CD4-positive, alpha-beta T cell treated with Interleukin-10 for 1 hour (primary cell): ENCODE results near the gene EIF4G3.
"Not testable (repeated sequence)": the region's sequence is repeated elsewhere in the genome, so short reads cannot be mapped to it uniquely, and the experiment has no call there.

ENCODE experiments used
- DNase-seq: peaks from one replicate; pipeline ENCODE4 v3.0.0-alpha.2; 2020

EIF4G3 gene

DNA sequence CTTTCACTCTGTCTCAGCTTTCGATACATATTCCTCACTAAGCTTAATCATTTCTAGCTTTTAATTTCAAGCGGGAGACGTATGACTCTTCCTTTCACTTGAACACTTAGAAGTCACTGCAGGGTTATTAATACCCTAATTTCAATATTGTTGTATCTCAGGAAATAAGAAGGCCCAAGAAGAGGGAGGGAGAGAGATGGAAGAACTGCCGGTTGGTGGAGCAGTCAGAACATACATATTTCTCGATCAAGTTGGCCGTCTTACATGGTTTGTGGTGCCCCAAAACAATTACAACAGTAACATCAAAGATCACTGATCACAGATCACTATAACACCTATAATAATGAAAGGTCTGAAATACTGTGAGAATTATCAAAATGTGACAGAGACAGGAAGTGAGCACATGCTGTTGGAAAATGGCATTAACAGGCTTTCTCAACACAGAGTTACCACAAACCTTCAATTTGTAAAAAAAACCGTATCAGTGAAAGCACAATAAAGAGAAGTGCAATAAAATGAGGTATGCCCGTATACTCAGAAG, 244.2 kb downstream of the EIF4G3 start:
- DNase-seq: peak; percentile 20

DNA sequence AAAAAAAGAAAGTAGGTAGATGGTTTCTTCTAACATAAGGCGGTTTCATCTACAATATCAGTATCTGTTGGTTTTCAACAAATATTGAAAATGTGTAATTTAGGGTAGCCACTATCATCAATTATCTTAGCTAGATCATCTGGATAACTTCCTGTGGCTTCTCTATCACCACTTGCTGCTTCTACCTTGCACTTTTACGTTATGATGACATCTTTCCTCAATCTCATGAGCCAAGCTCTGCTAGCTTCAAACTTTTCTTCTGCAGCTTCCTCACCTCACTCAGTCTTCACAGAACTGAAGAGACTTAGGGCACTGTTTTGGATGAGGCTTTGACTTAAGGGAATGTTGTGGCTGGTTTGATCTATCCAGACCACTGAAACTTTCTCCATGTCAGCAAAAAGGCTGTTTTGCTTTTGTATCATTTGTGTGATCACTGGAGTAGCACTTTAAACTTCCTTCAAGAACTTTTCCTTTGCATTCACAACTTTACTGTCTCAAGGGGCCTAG, 244.7 kb downstream of the EIF4G3 start:
- DNase-seq: peak; percentile 0

DNA sequence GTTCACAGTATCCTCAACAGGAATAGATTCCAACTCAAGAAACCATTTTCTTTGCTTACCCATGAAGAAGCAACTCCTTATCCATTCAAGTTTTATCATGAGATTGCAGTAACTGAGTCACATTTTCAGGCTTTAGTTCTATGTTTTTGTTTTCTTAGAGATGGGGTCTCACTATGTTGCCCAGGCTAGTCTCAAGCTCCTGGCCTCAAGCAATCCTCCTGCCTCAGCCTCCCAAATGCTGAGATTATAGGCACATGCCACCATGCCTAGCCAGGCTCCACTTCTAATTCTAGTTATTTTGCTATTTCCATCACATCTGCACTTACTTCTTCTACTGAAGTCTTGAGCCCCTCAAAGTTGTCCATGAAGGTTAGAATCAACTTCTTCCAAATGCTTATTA, 246.3 kb downstream of the EIF4G3 start:
- DNase-seq: no peak

DNA sequence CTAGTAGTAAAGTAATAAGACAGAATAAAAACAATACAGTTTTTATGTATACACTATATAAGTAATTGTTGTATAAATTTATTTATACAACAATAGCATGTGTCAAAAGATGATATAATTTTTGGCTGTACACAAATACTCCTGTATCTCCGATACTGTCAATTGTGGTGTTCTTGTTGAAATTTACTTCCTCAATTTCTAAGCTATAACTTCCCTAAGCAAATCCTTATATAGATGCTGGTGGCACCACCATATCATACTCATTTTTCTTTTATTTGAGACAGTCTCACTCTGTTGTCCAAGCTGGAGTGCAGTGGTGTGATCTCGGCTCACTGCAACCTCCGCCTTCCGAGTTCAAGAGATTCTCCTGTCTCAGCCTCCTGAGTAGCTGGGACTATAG, 248.6 kb downstream of the EIF4G3 start:
- DNase-seq: no peak

DNA sequence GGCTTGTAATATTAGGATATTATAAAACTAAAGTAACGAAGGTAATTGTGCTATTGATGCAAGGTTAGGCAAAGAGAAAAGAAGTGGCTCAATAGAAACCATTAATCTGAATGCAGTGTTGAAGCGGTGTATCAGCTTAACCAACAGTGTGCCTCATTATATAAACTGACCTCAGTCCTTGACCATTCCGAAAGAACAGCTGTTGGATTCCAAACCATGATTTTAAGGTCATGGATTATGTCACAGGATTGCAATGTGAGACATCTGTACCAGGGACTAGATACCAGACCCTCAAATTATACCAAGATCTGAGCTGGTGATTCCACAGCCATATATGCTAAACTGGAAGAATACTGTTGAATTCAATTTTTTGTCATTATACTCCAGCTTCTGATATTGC, 255.4 kb downstream of the EIF4G3 start:
- no peak for DNase-seq

DNA sequence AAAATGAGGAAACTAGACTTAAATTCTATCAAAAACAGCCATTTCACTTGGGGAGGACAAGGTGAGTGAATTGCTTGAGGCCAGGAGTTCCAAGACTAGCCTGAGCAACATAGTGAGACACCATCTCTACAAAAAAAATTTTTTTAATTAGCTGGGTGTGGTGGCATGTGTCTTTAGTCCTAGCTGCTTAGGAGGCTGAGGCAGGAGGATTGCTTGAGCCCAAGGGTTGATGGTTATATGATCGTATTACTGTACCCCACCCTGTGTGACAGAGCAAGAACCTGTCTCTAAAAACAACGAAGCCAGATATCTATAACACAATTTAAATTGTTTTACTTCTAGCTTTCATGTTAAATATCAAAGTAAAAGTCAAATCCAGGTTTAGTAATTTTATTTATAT, 263.5 kb downstream of the EIF4G3 start:
- no peak for DNase-seq

DNA sequence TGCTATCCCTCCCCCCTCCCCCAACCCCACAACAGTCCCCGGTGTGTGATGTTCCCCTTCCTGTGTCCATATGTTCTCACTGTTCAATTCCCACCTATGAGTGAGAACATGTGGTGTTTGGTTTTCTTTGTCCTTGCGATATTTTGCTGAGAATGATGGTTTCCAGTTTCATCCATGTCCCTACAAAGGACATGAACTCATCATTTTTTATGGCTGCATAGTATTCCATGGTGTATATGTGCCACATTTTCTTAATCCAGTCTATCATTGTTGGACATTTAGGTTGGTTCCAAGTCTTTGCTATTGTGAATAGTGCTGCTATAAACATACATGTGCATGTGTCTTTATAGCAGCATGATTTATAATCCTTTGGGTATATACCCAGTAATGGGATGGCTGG, 269.2 kb downstream of the EIF4G3 start:
- not testable (repeated sequence) for DNase-seq

DNA sequence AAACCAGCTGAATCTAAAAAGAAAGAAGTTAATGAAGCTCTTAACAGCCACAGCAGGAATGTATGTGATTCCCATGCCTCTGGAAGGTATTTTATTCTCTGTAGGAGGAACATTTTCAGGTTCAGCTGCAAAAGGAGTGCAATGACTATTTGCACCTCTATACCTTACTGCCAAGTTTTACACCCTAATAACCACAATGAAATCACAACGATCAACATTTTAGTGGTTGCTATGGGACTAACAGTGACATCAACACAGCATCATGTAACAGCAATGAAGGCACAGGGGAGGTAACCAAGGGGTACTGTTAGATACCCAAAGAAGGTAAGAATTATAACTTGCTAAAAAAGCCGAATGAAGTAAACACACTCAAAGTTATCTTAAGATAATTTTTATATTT, 273.3 kb downstream of the EIF4G3 start:
- DNase-seq: peak; percentile 1

DNA sequence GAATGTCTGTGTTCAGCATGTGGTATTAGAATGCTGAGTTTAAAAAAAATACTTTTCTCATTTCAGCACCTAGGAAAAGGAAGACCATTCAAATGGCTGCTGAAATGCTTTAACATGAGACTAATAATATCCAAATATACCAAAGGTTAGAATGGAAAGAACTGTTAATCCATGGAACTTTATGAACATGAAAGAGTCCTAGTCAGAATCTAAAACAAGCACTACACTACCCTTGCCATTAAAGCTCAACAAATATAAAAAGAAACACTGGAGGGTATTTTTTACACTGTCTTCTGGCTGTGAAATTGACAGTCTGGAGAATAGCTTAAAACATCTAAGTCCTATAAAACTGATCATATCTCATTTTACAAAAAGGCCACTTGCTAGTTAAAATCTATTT, 276.6 kb downstream of the EIF4G3 start:
- DNase-seq: no peak

DNA sequence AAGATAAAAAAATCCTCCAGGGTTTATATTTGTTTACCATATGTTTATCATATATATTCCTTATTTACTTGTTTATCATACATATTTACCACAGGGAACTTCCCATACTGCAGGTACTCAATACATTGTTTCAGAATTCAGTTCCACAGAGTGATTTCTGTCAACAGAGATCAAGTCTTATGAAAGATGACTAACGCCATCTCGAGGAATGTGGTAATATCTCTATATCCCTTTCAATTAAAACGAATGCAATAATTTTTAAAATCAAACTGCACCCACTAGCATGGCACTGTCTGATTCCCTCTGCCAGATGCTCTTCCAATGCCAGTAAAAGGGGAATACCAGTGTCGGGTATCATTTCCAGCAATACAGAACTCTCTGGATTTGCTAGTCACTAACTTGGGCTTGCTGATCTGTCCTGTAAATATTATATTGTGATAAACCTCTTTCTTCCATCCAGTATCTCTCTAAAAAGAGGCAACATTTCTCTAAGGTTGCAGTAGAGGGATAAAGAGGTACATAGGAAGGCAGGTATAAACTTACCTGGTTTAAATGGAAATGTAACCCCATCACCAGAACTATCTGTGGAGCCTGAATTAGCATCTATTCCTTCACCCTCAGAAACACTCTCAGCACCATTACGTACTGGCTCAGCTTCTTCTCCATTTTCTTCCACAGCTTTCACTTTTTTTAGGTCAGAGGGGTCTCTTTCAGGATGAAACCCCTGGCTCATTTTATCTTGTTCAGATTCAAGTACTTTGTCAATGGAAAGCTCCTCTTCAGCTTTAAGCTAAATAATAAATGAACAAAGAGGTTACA, 277.3 kb downstream of the EIF4G3 start:
- DNase-seq: no peak

DNA sequence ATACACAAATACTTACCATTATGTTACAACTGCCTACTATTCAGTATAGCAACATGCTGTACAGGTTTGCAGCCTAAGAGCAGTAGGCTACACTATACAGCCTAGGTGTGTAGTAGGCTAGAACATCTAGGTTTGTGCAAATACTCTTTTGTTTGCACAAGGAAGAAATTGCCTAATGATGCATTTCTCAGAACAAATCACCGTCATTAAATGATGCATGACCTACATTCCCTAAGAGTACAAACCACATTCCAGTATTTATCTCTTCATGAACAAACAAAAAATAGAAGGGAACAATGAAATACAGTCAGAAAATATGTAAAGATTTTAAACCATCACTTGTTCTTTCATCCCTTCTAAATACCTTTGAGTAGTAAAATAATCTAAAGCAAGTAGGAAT, 279.9 kb downstream of the EIF4G3 start:
- no peak for DNase-seq

DNA sequence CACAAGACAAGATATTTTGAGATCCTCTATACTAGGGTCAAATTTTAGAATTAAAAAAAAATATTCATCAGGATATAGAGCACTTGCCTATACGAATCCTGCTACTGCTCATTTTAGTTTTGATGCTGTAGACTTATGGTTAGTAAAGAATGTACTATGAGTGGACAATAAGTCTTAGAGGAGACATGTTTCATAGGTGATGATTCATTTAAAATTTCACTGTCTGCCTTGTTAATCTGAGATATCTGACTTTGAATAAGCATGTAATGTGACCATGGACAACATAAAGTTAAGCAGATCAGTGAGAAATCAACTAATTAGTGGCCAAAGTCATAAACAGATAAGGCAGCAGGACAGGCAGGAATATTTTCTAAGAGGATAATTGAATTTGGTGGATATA, 282.8 kb downstream of the EIF4G3 start:
- no peak for DNase-seq

DNA sequence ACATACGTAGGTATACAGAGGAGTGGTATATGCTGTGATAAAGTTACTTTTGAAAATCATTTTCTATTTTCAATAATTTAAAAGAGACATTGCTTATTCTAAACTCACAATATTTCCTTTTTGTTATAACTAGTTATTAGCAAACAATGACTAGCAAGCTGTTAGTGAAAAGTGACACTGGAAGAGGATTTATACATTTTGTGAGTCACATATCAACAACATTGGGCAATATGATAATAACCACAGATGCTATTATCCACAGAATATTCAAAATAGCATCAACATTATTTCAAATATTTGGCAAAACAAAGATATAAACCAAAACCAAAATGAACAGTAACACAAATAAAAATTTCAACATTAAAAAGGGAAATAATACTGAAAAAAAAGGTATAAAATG, 285.6 kb downstream of the EIF4G3 start:
- DNase-seq: no peak

DNA sequence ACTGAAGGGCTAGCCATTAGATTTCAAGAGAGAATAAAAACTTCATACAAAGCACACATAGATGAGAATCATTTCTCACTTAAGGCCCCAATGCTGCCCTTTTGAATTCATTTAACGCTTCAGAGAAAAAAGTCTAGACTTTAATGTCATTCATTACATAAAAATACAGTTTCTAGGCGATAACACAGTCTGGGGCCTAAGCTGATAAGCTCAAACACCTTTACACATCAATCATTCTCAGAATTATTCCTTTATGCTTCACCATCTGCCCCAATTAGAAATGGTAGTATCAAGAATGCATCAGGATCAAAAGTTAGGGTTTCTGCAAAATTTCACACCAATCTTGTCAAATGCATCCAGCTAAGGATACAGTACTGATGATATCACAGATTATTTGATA, 289.5 kb downstream of the EIF4G3 start:
- DNase-seq: no peak

DNA sequence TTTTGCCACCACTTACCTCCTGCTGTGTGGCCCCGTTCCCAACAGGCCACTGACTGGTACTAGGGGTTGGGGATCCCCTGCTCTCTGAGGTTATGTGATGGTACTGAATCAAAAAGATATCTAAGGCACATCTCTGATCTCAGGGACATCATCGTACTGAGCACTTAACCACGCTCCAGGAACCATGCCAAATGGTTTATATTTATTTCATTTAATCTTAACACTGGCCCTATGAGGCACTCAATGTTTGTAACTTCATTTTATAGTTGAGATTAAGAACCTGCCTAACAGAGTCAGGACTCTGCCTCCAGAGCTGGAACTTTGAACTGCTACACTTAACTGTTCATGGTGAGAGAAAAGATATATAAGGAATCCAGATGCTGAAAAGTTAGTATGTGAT, 291.6 kb downstream of the EIF4G3 start:
- no peak for DNase-seq

DNA sequence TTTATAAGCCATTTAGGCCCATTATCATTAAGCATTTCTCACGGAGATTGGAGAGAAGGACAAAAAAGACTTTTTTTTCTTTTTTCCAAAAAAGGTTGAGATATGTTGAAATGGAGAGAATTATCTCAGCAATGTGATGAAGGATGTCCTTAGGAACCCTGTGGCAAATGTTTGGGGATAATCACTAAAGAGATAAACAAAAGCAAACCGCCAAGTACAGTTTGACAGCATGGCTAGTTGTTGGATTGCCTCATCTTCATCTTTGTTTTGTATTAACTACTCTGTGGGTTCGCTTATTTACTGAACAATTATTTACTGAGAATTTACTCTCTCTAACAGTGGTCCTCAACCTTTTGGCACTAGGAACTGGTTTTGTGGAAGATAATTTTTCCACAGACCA, 292.2 kb downstream of the EIF4G3 start:
- no peak for DNase-seq

DNA sequence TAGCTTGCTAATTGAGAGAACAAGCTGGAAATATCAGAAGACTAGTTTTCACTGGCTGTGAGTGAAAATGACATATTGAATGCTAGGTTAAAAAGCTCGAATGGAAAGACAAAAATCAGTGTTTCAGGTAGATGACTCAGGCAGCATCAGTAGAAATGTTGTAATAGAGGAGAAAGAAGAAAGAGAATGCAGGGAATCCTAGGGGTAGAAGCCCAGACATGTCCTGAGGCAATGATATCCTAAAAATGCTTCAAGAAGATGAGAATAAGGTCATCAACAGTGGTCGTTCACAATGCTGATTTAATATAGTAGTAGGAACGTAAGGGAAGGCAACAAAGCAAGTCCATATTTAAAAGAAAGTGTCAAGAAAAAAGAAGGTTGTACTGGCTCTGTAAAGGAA, 292.9 kb downstream of the EIF4G3 start:
- no peak for DNase-seq

DNA sequence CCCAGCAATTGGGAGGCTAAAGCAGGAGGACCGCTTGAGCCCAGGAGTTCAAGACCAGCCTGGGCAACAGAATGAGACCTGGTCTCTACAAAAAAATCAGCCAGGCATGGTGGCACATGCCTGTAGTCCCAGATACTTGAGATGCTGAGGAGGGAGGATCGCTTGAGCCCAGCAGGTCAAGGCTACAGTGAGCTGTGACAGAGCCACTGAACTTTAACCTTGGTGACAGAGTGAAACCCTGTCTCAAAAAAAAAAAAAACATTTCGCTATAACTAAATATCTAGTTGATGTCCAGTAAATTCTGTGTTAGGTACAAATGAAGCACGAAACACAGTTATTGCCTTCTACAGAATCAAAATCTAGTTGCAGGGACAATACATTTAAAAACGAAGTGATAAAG, 293.9 kb downstream of the EIF4G3 start:
- no peak for DNase-seq

DNA sequence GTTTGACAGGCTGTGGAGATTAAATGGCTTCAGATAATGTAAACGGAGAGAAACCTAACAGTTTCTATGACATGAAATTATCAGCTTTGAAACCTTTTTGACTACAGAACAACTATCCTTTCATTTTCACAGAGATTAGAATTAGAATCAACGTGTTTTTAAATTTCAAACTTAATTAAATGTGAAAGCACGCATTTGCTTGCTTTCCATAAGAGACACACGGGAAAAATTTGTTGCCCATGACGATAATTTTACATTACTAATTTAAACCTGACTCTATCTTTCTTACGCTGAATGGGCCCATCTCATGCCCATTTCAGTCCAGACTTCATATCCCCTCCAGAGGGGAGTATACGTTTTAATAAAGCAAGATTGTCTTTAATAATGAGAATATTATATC, 297.9 kb downstream of the EIF4G3 start:
- no peak for DNase-seq

DNA sequence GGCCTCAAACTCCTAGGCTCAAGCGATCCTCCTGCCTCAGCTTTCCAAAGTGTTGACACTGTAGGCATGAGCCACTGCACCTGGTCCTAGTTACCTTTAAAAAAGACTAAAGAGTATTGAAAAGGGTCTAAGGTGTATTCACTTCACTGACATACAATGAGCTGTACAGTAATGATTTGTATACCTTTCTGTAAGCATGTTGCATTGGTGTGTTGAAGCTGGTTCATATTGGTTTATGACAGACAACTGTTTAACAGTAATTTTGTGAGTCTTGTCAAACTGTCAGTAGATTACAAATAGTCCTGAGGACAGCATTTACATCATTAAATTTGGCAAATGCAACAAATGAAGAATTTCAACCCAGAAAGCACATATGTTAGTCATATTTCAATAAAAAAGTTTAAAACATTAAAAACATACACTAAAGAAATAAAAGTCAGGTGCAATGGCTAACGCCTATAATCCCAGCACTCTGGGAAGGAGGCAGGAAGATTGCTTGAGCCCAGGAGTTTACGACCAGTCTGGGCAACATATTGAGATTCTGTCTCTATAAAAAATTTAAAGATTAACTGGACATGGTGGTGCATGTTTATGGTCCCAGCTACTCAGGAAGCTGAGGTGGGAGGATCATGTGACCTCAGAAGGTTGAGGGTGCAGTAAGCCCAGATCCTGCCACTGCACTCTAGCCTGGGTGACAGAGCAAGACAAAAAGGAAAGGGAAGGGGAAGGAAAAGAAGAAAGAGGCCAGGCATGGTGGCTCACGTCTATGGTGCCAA, 301.3 kb downstream of the EIF4G3 start:
- no peak for DNase-seq

DNA sequence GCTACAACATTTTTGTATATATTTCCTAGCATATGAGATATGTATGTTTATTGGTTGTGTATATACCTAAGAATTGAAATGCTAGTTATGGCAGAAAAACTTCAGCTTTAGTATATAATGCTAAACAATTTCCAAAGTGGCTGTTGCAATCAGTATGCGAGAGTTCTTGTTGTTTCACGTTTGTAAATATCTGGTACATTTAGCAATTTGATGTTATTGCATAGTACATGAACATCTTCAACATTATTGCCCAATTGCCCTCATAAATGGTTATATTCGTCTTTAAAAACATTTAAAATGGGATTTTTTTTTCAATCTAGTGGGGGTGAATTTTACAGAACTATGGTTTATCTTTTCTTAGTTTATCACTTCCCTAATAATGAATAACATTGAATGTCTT, 303.4 kb downstream of the EIF4G3 start:
- no peak for DNase-seq

DNA sequence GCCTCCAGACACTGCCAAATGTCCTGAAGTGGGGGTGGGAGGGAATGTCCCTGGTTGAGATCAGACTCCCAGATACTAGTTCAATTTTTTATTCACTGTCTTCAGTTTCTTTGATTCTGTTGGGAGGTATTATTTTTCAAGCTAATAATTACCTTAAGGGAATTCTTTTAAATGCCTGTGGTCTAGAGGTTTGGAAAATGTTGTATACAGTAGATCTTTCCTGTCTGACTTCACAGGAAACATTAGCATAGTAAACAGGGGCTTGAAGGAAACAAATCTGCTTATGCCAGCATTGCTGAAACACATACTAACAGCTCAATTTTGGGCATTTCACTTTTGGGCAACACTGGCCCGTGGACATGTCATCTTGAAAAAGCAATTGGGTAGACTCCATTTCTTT, 305.3 kb downstream of the EIF4G3 start:
- DNase-seq: no peak

DNA sequence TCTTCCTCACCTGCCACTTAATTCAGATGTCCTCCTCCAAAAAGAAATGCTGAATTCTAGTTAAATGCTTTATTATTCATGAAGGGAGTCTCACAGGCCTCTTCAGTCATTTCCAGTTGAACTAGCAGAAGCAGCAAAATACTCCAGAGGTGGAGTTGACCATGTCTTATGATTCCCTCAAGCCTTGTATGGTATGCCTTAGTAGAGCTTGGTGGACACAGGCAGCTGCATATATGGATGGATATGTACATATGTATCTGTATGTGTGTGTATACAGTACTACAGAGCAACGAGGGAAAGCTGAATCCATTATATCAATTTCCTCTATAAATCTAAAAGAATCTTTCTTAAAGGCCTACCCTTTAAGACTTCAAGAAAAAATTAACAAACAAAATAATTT, 306.0 kb downstream of the EIF4G3 start:
- DNase-seq: no peak

DNA sequence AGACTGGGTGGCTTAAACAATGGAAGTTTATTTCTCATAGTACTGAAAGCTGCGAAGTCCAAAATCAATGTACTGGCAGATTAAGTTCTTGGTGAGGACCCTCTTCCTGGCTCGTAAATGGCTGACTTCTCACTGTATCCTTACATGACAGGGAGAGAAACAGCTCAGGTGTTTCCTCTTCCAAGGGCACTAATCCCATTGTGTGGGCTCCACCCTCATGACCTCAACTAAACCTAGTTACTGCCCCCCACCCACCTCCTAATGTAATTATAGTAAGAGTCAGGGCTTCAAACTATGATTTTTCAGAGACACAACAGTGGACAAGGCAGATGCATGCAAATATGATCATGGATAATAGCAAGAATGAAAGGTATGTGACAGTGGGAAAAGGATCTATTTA, 308.4 kb downstream of the EIF4G3 start:
- no peak for DNase-seq
